GM19023 (cell line): ENCODE results near the gene MATN4.

Experiments used
- ATAC-seq: cut with Tn5 transposase; IDR thresholded peaks from one replicate; pipeline ENCODE4 v1.9.1; 2021; ENCODE audit warnings: mild to moderate bottlenecking, moderate library complexity; ENCODE audit not compliant: unreplicated experiment

MATN4 gene

DNA sequence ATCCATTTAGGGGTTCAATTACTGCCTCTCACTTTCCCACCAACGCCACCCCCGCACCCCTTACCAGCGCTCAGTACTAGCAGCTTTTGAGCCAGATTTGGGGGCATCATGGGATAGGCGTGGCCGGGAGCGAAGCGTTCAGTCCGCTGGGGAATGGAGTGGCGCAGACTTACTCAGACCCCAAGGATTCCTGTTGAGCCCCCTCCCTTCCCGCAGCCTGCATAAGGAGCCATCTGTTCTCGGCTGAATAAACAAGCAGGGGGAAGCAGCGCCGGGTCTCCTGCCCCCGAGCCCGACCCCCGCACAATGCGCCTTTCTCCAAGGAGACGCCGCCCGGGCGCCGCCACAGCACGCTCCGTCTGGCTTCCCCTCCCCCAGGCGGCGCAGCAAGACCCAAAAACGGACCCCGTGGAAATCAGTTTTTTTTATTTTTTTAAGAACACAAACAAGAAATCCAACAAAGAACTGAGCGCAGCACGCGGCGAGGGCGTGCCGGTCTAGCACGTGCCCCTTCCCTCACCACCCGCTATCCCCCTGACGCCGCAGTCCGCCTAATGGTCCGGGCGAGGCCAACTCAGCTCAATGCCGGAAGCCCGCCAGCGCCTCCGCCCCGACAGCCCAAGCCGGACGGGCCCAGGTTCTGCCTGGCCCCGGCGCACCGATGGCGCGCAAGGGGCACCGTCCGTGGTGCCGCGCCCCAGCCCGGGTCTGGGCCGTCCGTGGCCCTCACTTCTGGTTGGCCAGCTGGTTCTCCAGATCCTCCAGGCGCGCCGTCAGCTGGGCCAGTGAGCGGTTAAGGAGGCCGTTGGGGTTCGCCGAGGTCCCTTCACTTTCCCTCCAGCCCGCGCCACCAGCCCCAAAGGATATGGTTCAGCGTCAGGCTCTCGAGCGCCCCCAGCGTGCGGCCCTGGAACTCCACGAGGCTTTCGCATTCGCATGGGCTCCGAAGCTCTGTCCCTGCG lies 14.8 kb downstream of the MATN4 start:
- ATAC-seq: no peak

GRCh38 chr20:45292343-45292742 lies 15.8 kb downstream of the MATN4 start:
- no peak for ATAC-seq

DNA sequence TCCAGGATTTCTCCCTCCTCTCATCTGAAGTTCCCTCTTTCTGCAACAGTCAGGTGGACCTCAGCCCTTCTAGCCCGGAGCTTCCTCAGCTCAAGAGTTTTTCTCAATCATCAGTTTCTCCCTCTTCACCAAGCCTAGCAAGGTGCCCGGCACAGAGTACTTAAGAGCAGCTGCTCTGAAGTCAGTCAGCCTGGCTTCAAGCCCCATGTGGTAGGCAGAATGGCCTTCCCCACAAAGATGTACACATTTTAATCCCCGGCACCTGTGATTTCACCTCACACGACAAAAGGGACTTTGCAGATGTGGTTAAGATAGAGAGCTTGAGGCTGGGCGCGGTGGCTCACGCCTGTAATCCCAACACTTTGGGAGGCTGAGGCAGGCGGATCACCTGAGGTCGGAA lies 16.6 kb downstream of the MATN4 start:
- no peak for ATAC-seq

DNA sequence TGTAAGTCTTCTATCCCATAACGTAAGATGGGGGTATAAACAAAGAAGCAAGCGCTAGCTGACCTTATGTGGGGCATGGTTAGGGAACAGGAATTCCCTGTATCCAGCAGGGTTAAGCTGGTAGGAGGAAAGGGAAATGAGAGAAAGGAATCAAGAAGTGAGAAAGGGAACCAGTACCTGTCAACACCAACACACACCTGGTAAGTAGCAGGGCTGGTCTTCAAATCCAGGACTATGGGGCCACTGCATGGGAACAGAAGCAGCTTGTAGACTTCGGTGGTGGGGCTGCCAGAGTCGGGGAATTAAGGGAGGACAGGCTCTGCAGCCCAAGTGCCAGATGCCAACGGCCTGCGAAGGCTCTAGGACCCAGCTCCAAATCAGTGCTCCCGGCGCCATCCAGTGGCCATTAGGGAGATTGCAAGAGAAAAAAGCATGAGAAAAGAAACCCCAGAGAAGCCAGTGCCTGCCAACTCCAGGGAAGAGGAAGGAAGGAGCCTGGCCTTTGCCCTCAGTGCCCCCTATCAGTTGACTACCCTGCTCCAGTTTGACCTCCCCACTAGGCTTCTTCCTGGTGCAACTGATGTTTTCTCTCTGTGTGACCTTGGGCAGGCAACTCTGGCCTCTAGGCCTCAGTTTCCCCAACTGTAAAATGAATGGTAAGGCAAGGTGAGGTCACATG lies 17.3 kb downstream of the MATN4 start:
- ATAC-seq: no peak

DNA sequence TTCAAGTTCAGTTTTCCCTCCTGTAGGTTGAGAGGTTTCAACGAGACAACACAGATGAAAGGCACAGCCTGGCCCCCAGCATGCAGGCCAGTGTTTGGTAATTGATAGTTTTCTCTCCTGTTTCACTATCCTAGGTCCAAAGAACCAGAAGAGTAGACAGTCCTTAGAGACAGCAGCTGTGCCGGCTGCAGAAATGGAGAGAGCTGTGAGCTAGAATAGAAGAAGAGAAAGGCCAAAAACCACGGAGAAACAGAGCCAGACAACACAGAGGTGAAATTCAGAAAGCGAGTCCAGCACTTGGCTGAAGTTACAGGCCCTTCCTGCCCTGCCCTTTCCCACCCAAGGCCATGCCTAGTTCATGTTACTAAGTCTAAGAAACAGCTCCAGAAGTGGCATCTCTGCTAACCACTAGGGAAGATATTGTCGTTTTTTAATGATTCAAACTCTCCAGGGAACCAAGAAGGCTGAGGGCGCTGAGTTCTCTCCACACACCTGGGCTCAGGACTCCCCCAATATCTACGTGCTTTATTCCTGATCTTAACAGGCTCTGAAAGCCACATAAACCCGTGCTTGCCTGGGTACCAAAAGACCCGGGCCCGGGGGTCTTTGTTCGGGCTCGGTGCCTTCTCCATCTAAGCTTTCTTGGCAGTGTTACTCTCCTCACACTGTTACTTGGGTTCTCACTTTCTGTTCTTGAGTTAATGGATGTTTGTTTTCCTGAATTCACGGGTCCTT lies 18.0 kb downstream of the MATN4 start:
- no peak for ATAC-seq

DNA sequence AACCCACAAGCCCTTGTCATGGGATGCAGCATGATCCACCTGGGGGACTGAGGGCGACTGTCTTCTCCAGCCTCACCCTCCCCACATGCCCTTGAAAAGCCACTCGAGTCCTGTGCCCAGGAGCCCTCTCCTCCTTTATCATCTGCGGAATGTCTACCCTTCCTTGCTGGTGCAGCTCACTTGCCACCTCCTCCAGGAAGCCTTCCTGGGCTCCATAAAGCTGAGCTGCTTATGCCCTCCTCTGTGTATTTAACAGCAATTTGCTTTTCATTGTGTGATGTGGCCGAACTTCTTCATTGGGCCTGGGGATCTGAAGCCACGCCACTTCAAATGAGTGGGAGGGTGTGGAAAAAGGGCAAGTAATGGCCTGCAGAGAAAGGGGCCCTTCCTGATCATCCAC lies 19.2 kb downstream of the MATN4 start:
- ATAC-seq: no peak

DNA sequence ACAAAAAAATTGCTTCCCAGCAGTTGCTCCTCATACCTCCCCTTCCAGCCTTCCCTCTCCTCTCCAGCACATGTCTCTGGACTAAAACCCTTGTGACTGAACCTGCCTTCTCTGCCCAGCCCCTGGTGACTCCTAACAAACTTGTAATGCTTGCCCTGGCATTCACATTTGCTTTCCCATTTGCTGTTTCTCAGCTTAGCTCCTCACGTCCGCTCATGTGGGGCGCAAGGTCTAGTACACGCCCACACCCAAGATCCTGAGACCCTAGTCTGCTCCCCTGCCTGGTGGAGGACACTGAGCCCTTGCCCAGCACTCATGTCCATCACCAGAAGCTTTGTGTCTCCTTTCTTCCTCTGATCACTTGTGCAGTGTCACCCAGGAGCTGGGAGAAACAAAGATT lies 19.7 kb downstream of the MATN4 start:
- no peak for ATAC-seq

GRCh38 chr20:45283551-45284057 lies 24.5 kb downstream of the MATN4 start:
- ATAC-seq: no peak

GRCh38 chr20:45282700-45283550 lies 25.2 kb downstream of the MATN4 start:
- no peak for ATAC-seq

DNA sequence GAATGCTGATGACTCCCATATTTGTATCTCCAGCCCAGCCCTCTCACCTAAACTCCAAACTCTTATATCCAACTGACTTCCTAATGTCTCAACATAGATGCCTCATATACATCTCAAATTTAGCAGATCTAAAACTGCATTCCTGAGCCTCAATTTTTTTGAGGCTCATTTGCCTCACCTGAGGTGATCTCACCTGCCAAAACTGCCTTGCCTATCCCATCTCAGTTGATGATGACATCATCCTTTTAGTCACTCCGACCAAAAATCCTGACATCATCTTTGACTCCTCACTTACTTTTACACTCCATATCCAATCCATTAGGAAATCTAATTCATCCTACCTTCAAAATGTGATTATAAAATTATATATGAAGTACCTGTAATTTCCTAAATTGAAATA lies 28.1 kb downstream of the MATN4 start:
- no peak for ATAC-seq

- no peak for ATAC-seq
These were observed 32.8 kb downstream of the MATN4 start for GRCh38 chr20:45275338-45275737.

- no peak for ATAC-seq
These were observed 38.3 kb downstream of the MATN4 start for GRCh38 chr20:45269754-45270270.

- no peak for ATAC-seq
These were observed 39.0 kb downstream of the MATN4 start for GRCh38 chr20:45269056-45269455.

- ATAC-seq: no peak
These were observed 39.6 kb downstream of the MATN4 start for GRCh38 chr20:45268531-45268930.

DNA sequence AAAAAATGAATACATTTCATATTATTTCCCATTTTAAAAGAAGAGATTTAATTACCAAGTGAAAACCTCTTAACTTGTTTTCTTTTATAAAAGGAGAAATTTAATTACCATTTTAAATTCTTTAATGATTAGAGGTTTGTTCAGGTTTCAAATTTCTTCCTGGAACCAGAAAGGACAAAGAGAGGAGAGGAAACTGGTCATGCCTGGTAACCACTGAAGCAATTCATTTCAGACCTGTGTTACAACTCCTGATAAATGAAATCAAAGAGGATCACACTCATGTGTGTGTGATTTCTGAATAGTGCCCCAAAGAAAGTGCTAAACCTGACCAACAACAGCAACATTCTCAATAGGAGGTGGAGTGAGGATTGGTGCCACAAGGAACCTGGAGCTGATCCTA lies 41.1 kb downstream of the MATN4 start:
- no peak for ATAC-seq

DNA sequence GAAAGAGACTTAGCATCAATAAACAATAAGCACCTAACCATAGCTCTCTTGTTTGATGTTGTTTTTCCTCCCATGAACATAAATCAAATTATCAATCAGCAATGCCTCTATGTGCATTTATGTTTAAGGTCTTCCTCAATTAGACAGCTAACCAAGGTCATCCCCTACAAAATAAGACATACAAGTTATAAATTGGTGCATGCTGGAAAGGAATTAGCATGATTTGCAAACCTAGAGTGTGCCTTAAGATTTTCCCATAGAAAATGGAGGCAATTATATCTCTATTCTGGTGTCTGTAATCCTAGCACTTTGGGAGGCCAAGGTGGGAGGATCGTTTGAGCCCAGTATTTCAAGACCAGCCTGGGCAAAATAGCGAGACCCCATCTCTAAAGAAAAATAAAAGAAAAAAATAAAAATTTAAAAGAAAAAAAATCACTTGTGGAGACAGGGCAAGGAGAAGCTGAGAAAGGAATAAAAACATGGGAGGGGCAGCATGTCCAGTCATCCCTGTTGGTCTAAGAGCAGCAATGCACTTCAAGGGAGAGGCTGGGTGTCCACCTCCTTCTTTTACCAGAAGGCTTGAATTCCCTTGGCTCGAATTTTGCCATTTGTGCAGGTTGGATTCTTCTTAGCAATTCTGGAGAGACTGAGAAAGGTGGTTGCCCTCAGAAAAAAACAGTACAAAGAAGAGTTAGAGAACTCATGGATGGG lies 44.4 kb downstream of the MATN4 start:
- no peak for ATAC-seq

- no peak for ATAC-seq
These were observed 49.4 kb downstream of the MATN4 start for GRCh38 chr20:45258664-45259063.

DNA sequence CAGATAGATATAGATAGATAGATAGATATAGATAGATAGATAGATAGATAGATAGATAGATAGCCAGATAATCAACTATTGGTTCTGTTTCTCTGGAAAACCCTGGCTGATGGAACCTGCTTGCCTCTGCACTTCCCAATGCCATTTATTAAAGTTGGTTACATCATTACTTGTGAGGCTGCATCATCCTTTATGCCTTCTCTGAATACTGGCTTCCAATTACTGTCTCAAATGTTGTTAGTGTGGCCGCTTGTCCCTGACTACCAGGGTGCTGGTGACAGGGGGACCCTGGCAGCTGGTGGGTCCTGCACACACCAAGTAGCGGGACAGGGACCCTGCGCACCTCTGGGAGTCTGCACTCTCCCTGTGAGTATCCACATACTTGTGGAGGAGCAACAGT lies 49.8 kb downstream of the MATN4 start:
- ATAC-seq: no peak

DNA sequence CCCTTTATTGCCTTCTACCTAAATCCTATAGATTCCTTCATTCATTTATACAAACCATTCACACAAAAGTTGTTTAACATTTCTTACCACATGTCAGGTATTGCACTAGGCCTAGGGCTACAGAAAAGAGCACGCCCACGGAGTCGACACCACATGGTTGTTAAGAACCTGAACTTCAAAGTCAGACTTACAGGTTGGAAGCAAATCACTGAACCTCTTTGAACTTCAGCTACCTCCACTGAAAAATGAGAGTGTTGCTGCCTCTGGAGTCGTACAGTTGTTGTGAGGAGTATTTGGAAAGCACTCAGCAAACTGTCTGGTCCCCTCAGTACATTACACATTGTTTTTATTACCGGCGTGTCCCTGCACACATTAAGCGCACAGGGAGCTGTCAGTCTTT lies 50.4 kb downstream of the MATN4 start:
- no peak for ATAC-seq

DNA sequence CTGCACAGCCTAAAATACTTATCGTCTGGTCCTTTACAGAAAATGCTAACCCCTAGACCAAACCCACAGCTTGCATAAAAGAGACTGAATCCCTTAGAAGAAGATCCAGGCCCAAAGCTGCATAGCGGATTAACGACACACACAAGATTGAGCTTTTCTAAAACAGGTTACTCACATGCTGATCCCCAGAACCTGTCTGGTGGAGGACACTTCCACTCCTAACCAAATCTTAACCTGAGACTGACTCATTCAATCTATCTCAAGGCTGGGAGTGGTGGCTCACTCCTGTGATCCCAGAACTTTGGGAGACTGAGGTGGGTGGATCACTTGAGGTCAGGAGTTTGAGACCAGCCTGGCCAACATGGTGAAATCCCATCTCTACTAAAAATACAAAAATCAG lies 50.9 kb downstream of the MATN4 start:
- ATAC-seq: no peak
